Left cardiac atrium (tissue), 4 donors: Measurements from ENCODE around the gene ZBTB5. TPM values are rescaled to one million over a fixed set of nuclear protein-coding genes. Genes with fewer than 3 reads are reported as not detected.

Experiments used
- ATAC-seq, 2 donors: fragments of 200-7000 bp; cut with Tn5 transposase; one replicate each; pipeline ENCODE4 v1.9.1; 2020; ENCODE audit warnings: mild to moderate bottlenecking in 2 of 2, moderate library complexity in 2 of 2
- DNase-seq: peaks from one replicate; pipeline ENCODE4 v3.0.0-alpha.2; 2020
- intact Hi-C, 2 donors: fragments of 100-400 bp; cut with DNase I; formaldehyde crosslinking; loops; one replicate each; pipeline versions ENCODE4 v1.14.1 to v1.15.1; 2022 to 2023
- total RNA-seq, 2 donors: library from RNA; stranded (reverse); fragmentation: NEBNext Ultra II Directional; extraction: Animal tissue kit (Norgen Biotek cat#: 25700); gene quantifications; one replicate each; pipeline ENCODE4 v1.2.1, GENCODE V29; 2021
- donor health status: DM: no; HTN: yes; CAD: no.
- donor health status: DM: no; HTN: yes; CAD: no; lungs with severe emphysema.
- donor health status: DM: yes; HTN: yes; CAD: no.
- donor health status: Dilated cardiomyopathy.

ZBTB5 gene
- total RNA-seq, 2 donors from 2014 or later = 5.4 to 7.8 TPM

DNA sequence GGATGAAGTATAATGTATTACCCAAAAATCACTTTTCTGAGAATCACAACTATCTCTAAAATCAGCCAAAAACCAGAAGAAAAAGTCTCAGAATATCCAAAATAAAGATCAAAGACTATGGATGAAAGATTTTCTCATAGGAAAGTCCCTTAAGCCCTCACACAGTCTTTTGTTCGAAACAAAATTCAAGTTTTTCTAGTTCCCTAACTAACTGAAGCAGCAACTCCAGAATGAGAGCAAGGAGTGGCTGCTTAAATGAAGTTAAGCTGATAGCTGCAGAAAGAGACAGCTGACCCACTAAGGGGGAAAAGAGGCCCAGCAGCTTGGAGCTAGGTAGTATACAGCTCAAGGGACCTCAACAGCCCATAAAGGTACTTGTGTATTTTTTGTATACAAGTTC, 8.4 kb downstream of the ZBTB5 start:
- DNase-seq = no peak
- intact Hi-C loops = no loop called here
- ATAC-seq = no peak

DNA sequence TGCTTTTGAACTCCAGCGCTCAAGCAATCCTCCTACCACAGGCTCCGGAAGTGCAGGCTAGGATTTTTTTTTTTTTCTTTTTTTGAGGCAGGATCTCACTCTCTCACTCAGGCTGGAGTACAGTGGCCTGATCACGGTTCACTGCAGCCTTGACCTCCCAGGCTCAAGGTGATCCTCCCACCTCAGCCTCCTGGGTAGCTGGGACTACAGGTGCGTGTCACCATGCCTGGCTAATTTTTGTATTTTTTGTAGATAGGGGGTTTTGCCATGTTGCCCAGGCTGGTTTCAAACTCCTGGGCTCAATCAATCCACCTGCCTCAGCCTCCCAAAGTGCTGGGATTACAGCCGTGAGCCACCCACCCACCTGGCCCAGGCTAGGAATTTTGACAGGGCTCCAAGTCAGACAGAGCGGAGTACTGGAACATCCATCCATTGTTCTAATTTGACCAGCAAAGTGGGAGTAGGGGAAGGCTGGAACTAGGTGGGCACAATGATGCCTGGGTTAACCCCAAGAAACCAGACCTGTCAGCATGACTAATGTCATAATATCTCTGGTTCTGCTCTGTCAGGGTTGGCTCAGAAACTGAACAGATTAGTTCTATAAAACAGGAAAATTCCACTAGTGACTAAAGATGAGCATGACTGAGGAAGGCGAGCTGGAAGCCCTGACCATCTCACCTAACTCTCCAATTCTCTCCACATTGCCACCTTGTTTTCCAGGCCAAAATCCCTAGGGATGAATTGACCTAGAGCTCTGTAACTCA, 9.2 kb downstream of the ZBTB5 start:
- DNase-seq = no peak
- no peak for ATAC-seq
- intact Hi-C loops = no loop called here

DNA sequence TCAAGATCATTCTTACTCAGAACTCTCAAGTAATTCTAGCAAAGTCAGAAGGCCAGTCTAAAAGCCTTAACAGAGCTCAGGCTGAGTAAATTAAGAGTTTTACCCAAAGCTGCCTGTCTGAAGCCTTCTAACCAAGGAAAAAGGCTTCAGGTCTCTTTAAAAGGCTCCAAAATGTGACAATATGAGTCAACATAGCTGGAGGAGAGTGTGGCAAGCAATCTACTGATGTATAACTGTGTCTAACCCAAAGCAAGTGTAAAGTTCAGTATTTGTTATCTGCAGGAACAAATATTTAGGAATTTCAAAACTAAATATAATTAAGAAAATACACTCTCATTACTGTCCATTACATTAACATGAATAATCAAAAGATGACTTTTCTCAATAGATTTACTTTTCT, 11.0 kb downstream of the ZBTB5 start:
- intact Hi-C loops = no loop called here
- DNase-seq = no peak
- ATAC-seq = no peak

DNA sequence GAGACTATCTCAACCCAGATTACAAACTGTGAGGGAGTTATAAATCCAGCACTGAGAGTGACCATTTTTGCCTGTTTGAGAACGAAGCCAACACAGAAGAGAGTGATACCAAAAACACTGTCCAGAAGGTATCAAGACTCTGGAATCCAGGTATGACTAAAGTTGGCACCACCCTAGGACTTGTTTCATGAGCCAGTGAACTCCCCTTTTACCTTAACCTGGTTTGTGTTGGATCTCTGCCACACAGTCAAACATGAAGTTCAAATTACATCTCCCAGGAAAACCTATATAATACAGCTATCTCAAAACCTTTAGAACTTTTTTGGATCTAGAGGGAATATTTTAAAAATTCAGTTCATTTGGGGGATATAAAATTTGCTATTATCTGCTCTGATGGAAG, 11.4 kb downstream of the ZBTB5 start:
- intact Hi-C loops = no loop called here
- DNase-seq = no peak
- no peak for ATAC-seq

DNA sequence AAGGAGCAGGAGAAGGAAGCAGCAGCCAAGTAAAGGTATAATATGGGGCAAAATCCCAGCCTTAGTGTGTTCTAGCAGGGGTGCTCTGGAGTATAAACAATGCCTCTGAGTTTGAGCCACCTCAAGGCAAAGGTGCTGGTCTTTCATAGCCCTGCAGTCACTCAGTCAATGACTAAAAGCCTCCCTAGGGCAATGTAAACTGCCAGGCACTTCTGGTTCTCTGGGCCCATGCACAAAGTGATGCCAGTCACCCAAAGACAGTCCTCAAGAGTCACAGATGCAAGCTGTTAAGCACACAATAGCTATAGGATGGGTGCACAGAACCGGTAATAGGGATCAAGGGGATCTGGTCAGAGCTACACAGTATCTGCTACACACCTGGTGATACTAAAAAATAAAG, 12.6 kb downstream of the ZBTB5 start:
- DNase-seq (no peak), ATAC-seq (no peak)
- intact Hi-C loops = no loop called here

DNA sequence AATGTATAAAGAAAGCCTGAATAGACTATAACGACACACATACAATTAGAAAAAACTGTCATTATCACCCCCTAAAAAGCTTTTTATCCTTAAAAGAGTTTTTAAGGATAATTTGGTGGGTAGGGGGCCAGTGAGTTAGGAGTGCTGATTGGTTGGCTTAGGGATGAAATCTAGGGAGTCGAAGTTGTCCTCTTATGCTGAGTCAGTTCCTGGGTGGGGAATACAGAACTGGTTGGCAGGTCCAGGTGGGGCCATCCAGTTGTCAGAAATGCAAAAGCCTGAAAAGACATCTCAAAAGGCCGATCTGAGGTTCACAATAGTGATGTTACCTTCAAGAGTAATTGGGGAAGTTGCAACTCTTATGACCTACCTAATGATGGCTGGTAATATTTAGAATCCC, 13.6 kb downstream of the ZBTB5 start:
- DNase-seq = no peak
- no peak for ATAC-seq
- intact Hi-C loops = no loop called here

DNA sequence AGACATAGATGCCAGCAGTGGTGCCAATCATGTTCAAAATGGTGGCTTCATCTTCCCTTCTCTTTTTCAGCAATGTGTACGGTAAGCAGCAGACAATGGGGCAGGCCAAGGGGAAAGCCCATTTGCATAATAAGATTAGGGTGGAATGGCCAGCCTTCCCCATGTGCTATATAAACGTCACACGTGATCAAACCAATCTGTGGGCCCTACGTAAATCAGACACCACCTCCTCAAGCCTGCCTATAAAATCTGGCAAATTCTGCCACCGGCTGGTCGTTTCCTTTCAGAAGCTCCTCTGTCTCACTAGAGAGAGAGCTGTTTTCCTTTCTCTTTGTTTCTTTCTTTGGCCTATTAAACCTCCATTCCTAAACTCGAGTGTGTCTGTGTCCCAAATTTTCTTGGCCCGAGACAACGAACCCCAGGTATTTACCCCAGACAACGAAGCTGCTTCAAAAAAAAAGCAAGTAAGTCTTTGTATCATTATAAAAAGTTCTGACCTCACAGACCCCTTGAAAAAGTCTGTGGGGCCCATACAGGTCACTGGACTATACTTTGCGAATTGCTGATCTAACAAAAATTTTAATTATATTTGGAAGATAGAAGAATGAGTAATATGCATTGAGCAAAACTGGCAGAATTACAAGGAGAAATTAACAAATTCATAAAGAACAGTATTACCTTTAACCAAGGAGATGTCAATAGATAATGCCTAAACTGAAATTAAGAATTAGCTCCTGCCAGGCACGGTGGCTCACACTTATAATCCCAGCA, 15.2 kb downstream of the ZBTB5 start:
- intact Hi-C loops = no loop called here
- ATAC-seq = no peak
- DNase-seq = no peak

DNA sequence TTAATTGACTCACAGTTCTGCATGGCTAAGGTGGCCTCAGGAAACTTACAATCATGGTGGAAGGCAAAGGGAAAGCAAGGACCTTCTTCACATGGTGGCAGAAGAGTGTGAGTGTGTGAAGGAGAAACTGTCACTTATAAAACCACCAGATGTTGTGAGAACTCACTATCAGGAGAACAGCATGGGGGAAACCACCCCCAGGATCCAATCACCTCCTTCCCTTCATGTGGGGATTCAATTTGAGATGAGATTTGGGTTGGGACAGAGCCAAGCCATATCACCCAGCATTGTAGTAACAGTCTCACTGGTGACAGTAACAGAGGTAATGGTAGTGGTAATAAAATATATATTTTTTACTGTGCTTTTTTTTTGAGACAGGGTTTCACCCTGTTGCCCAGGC, 18.1 kb downstream of the ZBTB5 start:
- DNase-seq (no peak), ATAC-seq (no peak)
- intact Hi-C loops = no loop called here

DNA sequence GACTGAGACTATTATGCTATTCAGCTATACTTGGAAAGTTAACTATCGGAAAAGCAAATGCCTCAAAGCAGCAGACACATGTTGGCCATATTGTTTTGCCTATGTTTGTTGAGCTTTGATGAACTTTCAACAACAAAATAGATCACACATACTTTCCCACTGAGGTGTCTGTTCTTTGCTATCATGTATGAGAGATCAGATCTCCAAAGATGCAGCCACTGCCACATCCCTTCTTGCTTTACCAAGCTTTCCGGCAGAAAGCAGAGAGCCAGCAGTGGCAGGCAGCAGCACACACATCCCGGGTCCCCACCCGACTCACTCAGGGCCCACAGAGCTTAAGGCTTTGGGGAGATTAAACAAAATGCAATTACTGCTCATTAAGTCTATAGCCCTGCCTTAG, 18.8 kb downstream of the ZBTB5 start:
- ATAC-seq (no peak), DNase-seq (no peak)
- intact Hi-C loops = no loop called here

DNA sequence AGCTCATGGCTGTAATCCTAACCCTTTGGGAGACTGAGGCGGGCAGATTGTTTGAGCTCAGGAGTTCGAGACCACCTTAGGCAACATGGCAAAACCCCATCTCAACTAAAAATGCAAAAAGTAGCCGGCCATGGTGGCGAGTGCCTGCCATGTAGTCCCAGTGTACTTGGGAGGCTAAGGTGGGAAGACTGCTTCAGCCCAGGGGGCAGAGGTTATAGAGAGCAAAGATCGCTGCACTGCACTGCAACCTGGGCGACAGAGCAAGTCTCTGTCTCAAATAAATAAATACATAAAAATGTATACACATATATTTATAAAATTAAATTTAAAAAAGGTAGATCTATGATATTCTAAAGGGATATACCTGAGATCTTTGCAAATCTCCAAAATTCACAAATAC, 19.4 kb downstream of the ZBTB5 start:
- intact Hi-C loops = no loop called here
- no peak for DNase-seq
- ATAC-seq = no peak

DNA sequence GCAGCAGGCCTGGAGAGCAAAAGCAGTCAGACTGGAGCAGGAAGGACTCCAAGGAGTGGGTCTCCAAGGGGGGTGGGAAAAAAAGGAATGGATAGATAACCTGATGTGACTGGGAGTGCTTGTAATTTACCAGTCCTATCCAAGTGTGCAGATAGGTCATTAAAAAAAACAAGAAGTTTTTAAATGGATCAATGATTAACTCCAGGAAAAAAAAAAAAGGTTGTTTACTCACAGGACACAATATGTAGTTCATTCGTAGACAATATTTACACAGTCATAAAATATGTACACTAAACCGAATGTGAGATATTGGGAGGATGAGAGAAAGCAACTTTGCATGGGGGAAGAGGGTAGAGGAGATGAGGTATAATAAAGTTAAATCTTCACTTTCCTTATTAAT, 20.4 kb downstream of the ZBTB5 start:
- intact Hi-C loops = no loop called here
- no peak for ATAC-seq
- DNase-seq = no peak

DNA sequence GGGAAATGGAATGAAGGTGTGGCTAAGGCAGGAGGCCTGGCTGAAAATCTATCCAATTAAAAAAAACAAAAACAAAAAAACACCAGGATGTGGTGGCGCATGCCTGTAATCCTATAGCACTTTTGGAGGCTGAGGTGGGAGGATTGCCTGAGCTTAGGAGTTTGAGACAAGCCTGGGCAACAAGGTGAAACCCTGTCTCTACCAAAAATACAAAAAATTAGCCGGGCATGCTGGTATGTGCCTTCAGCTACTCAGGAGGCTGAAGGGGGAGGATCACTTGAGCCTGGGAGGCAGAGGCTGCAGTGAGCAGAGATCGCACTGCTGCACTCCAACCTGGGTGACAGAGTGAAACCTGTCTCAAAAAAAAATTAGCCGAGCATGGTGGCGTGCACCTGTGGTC, 21.7 kb downstream of the ZBTB5 start:
- ATAC-seq (no peak), DNase-seq (no peak)
- intact Hi-C loops = no loop called here

DNA sequence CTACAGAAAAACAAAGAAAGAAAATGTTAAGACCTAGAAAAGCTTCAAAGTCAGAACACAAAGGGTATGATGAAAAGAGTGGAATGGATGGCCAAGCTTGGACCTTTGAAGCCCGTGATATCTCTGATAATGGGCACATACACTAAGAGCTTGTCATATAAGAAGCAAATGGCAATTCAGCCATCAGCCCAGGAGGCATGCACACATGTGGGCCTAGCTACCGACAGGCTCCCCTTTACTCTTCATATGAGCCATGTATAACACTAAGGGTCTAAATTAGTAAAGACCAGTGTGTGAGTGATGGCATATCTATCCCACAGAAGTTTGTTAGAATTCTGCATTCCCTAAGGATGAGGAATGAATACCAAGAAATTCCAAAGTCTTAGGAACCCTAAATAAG, 22.7 kb downstream of the ZBTB5 start:
- intact Hi-C loops = no loop called here
- no peak for ATAC-seq
- no peak for DNase-seq

DNA sequence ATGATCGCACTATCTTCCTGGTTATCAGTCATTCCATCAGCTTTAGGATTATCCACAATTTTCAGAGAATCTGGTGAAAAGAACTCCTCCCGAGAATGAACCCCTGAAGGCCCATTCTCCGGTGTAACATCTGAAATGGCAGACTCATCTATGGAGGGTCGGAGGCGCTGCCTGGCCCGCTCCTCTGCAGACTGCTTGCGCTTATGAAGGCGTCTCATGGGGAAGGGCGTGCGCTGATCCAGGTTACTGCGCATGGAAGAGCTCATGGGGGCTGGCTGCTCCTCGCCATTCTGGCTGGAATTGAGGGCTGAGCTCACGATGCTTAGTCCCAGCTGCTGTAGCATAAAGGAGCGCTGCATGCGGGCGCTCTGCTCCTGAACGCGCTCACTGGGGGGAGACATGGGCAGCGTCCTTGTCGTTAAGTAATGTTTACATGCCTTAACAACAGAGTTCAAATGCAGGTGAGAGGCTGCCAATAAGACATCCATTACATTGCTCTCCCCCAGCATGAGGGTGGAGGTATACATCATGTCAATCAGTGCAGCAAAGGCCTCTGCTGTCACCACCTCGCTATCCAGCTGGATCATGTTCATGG, 23.4 kb downstream of the ZBTB5 start:
- intact Hi-C loops = no loop called here
- ATAC-seq (no peak), DNase-seq (no peak)

DNA sequence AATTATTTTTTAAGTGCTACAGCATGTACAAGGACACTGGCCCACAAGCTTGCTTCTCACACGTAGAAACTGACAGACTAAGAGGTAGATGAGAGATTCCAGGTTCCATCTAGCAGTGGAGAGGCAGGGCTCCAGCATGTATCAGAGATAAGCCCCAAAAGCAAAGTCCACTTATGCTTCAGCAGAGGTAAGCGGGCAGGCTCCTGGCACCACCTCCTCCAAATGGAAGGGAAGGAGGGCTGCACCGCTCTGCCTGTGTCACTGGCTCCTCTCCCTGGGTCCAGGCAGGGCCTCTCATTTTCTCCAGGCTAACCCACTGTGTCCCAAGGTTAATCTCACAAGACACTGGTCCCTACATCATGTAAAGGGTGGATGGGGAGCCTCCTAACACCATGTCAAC, 26.9 kb downstream of the ZBTB5 start:
- no peak for ATAC-seq
- DNase-seq = no peak
- intact Hi-C loops = no loop called here

DNA sequence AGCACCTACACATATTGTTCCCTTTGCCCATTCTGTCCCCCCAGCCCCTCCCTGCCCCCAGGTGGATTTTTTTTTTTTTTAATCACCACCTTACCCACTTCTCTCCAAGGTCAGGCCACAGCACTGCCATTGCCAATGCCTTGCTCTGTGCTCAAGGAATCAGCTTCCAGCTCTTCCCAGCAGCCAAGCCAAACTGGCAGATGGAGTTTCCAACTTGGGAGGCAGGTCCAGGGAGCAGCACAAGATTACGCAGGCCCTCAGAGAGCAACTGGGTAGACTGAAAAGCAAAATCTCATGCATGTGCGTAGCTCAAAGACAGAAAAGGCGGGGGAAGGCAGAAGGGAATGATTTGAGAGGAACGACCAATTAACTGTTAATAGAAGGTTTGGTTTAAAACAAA, 27.6 kb downstream of the ZBTB5 start:
- intact Hi-C loops = no loop called here
- no peak for DNase-seq
- ATAC-seq = no peak

DNA sequence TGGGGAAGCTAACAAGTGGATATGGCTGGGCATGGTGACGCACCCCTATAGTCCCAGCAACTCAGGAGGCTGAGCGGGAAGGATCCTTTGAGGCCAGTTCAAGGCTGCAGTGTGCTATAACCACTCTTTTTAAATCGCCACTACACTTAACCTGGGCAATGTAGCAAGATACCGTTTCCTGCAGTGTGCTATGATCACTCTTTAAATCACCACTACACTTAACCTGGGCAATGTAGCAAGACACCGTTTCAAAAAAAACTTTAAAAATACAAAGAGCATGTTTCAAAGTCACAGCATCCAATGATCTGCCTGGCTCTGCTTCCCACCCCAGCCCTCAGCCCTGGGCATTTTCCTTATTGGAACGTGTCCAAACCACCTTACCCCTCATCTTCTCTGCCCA, 28.2 kb downstream of the ZBTB5 start:
- ATAC-seq (peak; percentile 1 to 2), DNase-seq (no peak)
- intact Hi-C loops = no loop called here

DNA sequence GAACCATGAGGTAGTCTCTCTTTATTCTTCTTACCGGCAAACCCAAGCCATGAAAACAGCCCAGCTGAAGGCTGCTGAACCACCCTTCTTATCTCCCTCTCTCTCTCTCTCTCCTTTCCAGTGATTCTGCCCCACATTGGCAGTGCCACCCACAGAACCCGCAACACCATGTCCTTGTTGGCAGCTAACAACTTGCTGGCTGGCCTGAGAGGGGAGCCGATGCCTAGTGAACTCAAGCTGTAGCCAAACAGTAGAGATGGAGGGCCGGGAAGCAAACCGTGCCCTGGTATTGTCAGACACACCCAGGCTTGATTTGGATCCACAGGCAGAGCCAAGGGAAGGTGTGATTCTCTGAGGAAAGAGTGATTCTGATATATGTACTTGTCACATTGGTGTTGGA, 28.7 kb downstream of the ZBTB5 start:
- DNase-seq (no peak), ATAC-seq (peak; percentile 43 to 83)
- intact Hi-C loops = no loop called here

DNA sequence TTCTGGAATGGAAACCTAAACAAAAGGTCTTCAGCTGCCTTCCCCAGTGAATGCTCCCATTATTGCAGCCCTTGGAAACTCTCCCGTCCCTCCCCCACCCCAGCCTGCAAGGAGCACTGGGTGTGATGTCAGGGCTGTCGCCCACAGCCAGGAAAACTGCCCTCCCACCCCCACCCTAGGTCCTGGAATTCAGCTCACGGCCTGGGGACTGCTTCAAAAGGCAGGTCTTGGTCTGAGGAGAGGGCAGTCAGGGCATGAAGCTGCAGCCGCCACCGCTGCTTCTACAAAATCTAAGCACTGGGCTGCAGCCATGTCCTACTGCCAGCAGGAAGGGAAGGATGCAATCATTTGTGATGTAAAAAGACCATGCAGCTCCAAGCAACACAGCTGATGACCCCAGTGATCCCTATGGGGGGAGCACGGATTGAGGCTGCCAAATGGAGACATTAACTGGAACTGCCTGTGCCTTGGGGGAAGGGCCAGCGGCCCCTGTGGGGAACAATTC, 31.3 kb downstream of the ZBTB5 start:
- intact Hi-C loops = no loop called here
- DNase-seq (no peak), ATAC-seq (peak; percentile 9 to 32)

DNA sequence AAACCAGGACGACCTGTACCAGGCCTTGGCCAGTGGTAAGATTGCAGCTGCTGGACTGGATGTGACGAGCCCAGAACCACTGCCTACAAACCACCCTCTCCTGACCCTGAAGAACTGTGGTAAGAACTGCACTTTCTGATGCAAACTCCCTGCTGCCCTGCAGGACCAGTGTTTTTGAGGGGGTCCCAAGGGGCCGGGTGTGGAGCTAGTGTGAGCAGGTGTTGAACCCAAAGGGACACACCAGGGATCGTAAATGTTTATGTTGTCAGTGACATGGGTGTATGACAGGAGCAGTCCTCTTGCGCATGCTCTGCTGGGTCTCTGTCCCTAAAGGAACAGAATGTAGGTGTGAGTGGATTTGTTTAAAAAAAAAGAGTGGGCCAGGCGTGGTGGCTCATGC, 33.2 kb downstream of the ZBTB5 start:
- ATAC-seq (no peak), DNase-seq (no peak)
- intact Hi-C loops = no loop called here
